Liver (tissue), 2 donors: Measurements from ENCODE around the gene KTN1.

Source experiments
- CTCF ChIP-seq: fragments of 150-350 bp; IDR thresholded peaks from 2 replicates; pipeline ENCODE4 v1.5.1; 2017; ENCODE audit warnings: improper control_type of control experiment, low read depth, low read length; ENCODE audit not compliant: missing input control
- FOXA2 ChIP-seq: IDR thresholded peaks from 2 replicates; pipeline ENCODE4 v1.6.1; 2016; ENCODE audit warnings: antibody characterized with exemption
- YY1 ChIP-seq: IDR thresholded peaks from 2 replicates; pipeline ENCODE4 v1.6.1; 2016; ENCODE audit warnings: antibody characterized with exemption, mild to moderate bottlenecking
- ZBTB33 ChIP-seq: IDR thresholded peaks from 2 replicates; pipeline ENCODE4 v1.6.1; 2016; ENCODE audit warnings: antibody characterized with exemption
- donor health status: healthy.

GRCh38 chr14:55539975-55540374, 40.0 kb upstream of the KTN1 start:
- TF ChIP-seq CTCF (no peak), YY1 (no peak), ZBTB33 (no peak), FOXA2 (no peak)
